Stimulated activated CD8-positive, alpha-beta memory T cell treated with anti-CD3 and anti-CD28 coated beads, Interleukin-4, amount 100 ng/mL, for 48 hours (primary cell): ENCODE results near the gene ELOVL2.

Source experiments
- DNase-seq: peaks from one replicate; pipeline ENCODE4 v3.0.0-alpha.2; 2020

Gene ELOVL2

DNA sequence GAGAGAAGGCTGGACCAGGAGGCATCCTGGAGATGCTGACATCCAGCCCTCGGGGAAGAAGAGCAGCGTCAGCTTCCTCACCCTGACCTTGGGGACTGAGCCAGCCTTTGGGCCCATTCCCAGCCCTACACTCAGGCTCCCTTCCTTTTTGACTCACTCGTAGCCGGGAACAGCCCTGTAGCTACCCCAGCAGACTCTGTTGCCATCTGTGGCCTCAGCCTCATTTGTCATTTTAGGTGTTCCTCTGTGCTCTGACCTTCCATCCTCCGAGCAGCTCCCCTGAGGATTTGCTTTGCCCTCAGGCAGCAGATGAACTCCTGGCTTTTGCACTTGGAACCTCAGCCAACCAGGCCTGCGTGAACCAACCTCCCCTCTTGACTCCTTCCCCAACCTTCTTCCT lies 67.5 kb downstream of the ELOVL2 start:
- no peak for DNase-seq

DNA sequence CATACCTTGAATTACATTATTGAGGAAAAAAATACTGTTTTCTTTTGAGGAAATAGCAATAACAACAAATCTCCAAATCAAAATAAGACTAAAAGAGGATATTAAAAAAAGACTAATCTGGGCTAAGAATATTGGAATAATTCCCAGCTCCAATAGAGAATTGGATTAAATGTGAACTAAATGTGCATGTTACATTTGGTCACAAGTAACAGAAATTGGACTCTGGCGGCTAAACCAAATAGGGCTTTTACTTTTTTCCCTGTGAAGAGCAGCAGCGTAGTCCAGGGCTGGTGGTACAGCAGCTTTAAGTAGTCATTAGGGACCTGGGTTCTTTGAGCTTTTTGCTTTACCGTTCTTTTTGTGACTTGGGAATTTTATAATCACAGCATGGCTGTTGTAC lies 71.9 kb downstream of the ELOVL2 start:
- DNase-seq = no peak

DNA sequence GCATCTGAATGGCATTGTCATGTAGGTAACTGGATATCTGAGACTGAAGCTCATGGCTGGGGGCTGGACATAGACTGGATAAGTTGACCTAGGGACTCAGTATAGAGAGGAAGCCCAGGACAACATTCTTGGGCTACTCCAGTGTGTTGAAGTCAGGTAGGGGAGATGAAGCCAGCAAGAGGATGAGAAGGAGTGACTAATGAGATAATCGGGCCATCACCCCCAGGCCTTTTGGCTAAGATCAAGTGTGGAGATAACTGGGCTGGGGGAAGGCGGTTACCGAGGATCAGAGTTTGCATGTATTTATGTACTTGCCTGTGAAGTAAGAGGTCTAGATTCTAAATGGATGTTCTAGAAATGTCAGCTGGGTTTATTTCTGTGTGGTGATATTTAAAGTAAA lies 73.4 kb downstream of the ELOVL2 start:
- DNase-seq = no peak

- DNase-seq = no peak
These were observed 75.3 kb downstream of the ELOVL2 start for GRCh38 chr6:10968776-10969175.

- no peak for DNase-seq
These were observed 79.4 kb downstream of the ELOVL2 start for GRCh38 chr6:10964684-10965083.

DNA sequence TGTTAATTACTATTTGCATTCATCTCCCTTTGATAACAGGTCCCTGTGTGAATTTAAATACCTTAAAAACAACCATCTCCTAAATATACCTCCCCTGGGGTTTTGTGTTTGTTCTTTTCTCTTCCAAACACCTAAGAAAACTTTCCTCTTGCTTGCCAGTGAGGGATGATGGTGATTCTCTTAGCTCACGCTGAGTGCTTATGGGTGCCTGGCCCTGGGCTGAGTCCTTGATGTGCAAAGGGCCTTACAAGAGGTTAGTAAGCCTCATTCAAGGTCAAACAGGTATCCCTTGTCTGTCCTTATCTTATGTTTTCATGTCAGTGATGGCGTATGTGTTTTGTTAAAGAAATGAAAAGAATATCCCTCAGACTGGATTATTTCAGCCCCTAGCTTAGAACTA lies 81.0 kb downstream of the ELOVL2 start:
- DNase-seq = no peak

GRCh38 chr6:10962673-10963072 lies 81.4 kb downstream of the ELOVL2 start:
- DNase-seq = no peak

DNA sequence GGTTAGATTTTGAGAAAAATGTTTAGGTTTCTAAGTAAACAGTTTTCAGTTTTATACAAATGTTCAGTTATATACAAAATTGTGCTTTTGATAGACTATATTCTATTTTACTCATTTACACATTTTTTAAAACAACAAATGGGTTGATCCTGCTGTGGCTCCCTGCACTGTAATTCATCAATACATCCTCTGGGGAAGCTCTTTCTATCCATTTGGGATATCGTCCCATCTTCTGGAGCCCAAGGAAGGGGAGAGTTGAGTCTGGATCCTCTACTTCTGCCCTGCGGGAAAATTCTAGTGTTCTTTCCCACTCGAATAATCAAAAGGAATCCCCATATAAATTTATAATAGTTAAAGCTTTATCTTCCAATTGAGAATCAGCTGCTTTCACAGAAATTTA lies 82.3 kb downstream of the ELOVL2 start:
- no peak for DNase-seq

DNA sequence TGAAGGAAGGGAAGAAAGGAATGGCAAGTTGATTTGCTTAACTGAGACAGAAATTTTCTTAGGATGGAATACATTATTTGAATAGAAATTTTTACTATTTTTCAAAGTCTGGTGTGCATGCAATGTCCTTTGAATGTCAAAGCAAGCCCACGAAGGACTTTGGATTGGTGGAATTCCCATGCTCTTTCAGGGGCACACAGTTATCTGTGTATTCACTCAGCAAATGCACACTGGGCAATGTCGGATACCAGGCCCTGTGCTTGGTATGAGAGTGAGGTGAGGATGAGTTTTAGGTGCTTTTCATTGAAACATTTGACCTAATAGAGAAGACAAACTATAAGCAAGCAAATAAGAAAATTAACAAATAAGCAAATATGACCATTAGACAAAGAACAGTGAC lies 83.9 kb downstream of the ELOVL2 start:
- DNase-seq = no peak

DNA sequence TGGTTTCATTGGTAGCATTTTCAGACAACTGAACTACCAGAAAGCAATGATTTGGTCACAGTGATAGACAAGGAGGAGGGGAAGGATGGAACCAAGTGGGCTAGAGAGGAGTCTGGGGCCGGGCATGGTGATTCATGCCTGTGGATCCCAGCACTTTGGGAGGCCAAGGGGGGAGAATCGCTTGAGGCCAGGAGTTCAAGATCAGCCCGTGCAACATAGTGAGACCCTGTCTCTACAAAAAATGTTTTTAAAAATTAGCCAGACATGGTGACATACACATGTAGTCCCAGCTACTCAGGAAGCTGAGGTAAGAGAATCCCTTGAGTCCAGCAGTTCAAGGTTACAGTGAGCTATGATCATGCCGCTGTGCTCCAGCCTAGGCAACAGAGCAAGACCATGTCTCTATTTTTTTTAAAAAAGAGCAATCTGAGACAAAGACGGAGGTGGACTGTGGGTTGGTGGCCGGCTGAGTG lies 86.7 kb downstream of the ELOVL2 start:
- no peak for DNase-seq

DNA sequence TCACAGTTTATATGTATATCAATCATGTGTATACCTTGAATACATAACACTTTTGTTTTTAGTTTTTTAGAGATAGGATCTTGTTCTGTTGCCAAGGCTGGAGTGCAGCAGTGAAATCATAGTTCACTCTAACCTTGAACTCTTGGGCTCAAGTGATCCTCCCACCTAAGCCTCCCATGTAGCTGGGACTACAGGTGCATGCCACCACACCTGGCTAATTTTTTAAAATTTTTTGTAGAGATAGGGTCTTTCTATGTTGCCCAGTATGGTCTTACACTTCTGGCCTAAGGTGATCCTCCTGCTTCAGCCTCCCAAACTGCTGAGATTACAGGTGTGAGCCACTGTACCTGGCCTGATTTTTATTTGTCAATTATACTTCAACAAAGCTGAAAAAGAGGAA lies 87.3 kb downstream of the ELOVL2 start:
- no peak for DNase-seq

GRCh38 chr6:10954590-10955010 lies 89.5 kb downstream of the ELOVL2 start:
- DNase-seq = peak; percentile 87

DNA sequence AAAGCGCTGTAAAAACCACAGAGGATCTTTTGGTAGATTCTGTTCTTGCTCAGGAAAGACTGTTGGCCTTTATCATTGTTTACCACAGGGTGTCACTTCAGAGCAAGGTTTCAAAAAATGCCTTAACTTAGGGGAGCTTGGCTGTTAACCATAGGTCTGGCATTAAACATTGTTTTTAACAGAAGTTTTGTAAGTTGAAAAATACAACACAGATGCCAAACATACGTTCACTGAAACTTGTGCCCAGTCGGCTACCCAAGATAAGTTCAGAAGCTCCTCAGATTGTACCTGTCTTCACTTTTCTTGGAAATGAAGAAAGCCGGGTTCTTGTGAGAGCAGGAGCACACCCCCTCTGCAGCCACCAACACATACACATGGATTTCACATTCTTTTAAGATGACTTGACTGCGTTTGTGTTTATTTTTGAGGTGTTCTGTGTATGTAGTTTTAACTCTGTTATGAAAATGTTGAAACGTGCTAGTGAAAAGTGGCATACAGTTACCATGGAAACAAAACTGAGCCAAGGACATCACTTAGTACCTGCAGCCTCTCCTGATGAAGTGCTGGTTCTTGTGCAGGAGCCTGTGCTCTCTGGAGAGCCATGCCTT lies 92.3 kb downstream of the ELOVL2 start:
- no peak for DNase-seq

DNA sequence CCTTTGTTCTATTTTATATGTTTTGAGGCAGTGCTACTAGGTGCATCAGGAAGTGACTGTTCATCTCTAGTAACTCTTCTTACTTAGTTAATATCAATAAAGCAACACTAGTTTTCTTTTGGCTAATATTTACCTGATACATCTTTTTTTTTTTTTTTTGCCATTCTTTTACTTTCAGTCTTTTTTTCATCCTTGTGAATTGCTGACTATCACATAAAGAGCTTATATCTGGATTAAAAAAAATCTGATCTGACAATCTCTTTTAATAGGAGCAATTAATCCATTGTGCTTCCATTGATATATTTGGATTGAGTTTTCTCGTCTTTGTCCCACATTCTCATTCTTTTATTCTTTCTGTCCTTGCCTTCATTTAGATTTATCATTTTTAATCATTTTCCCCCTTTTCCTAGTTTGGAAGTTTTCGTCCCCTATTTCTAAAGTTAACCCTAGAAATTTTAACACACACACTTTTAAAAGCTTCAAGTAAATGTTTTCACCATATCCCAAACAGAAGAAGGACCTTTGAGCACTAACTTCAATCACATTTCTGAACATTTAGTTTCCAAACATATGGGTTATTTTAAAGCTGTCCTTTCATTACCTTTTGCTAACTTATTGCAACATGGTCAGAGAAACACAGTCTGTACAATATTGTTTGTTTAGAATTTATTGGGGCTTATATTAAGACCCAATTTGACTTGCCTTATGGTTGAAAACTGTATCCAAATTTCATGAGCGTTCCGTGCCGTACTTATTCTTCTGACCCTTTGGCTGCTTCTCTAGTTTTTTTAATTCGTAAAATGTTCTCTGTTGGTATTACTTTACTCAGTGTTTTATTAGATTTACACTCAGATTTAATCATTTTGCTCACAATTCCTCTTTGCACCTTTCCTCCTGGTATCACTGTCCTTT lies 94.3 kb downstream of the ELOVL2 start:
- no peak for DNase-seq

DNA sequence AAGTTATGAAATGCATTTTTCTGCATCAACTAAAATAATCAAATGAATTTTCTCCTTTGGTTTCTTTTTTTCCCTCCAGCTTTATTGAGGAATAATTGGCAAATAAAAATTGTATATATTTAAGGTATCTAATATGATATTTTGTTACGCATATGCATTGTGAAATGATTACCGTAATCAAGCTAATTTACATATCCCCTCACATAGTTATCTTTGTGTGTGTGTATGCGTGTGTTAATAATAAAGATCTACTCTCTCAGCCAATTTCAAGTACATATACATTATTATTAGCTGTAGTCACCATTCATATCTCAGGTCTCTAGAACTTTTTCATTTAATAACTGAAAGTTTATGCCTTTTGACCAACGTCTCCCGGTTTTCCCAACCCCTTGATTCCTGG lies 96.1 kb downstream of the ELOVL2 start:
- no peak for DNase-seq

GRCh38 chr6:10945845-10946244 lies 98.3 kb downstream of the ELOVL2 start:
- DNase-seq = no peak

GRCh38 chr6:10939840-10940239 lies 104.3 kb downstream of the ELOVL2 start:
- DNase-seq = no peak

DNA sequence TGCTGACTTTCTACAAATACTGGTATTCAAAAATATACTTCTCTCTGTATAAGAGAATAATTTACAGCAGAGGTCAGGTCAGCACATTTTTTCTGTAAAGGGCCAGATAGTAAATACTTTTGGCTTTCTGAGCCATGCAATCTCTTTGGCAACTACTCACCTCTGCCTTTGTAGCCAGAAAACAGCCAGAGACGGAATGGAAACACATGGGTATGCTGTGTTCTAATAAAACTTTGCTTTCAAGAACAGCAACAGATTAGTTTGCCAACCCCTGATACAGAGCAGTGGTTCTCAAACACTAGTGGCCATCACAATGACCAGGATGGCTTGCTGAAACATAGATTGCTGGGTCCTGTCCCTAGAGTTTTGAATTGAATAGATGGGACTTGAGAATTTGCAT lies 111.0 kb downstream of the ELOVL2 start:
- no peak for DNase-seq
